GM12892 (cell line): Measurements from ENCODE around the gene TNFAIP2.

Source experiments
- POLR2A ChIP-seq: IDR thresholded peaks from 2 replicates; pipeline ENCODE4 v1.6.1; 2011; ENCODE audit warnings: low read depth, low read length, control low read depth
- POLR2AphosphoS5 ChIP-seq: IDR thresholded peaks from 2 replicates; pipeline ENCODE4 v1.6.1; 2011; ENCODE audit warnings: low read depth, low read length, control low read depth
- TAF1 ChIP-seq: IDR thresholded peaks from 2 replicates; pipeline ENCODE4 v1.6.1; 2011; ENCODE audit warnings: low read depth, mild to moderate bottlenecking, control low read depth, low read length, borderline replicate concordance

GRCh38 chr14:103118018-103118662, 5.1 kb upstream of the TNFAIP2 start:
- TF ChIP-seq POLR2A (no peak), POLR2AphosphoS5 (no peak), TAF1 (no peak)
